HG02884 (cell line): Measurements from ENCODE around the gene BICRAL.
"Not testable (repeated sequence)": the region's sequence is repeated elsewhere in the genome, so short reads cannot be mapped to it uniquely, and the experiment has no call there.

Experiments
- ATAC-seq: cut with Tn5 transposase; IDR thresholded peaks from one replicate; pipeline ENCODE4 v1.9.1; 2021; ENCODE audit warnings: mild to moderate bottlenecking, moderate library complexity; ENCODE audit not compliant: unreplicated experiment

The BICRAL gene

GRCh38 chr6:42791706-42792320 is 10.0 kb downstream of the BICRAL start:
- no peak for ATAC-seq

GRCh38 chr6:42795651-42796050 is 13.8 kb downstream of the BICRAL start:
- ATAC-seq, result no peak

GRCh38 chr6:42796171-42796570 is 14.3 kb downstream of the BICRAL start:
- ATAC-seq, result no peak

GRCh38 chr6:42797696-42798095 is 15.8 kb downstream of the BICRAL start:
- not testable (repeated sequence) for ATAC-seq

- ATAC-seq, result no peak
These were observed 23.5 kb downstream of the BICRAL start for GRCh38 chr6:42805297-42805861.

GRCh38 chr6:42806359-42806758 is 24.5 kb downstream of the BICRAL start:
- ATAC-seq, result not testable (repeated sequence)

- no peak for ATAC-seq
These were observed 26.9 kb downstream of the BICRAL start for GRCh38 chr6:42808492-42809483.

GRCh38 chr6:42813074-42813645 is 31.3 kb downstream of the BICRAL start:
- no peak for ATAC-seq

- ATAC-seq, result no peak
These were observed 32.1 kb downstream of the BICRAL start for GRCh38 chr6:42813906-42814444.

- ATAC-seq, result not testable (repeated sequence)
These were observed 33.9 kb downstream of the BICRAL start for GRCh38 chr6:42815726-42816125.

- ATAC-seq, result no peak
These were observed 36.1 kb downstream of the BICRAL start for GRCh38 chr6:42817907-42818306.

- no peak for ATAC-seq
These were observed 36.6 kb downstream of the BICRAL start for GRCh38 chr6:42818416-42818815.

GRCh38 chr6:42818878-42819277 is 37.0 kb downstream of the BICRAL start:
- ATAC-seq, result no peak

- ATAC-seq, result no peak
These were observed 38.1 kb downstream of the BICRAL start for GRCh38 chr6:42819803-42820511.

GRCh38 chr6:42820512-42821340 is 38.9 kb downstream of the BICRAL start:
- no peak for ATAC-seq

GRCh38 chr6:42821341-42821668 is 39.5 kb downstream of the BICRAL start:
- ATAC-seq, result no peak

- no peak for ATAC-seq
These were observed 40.0 kb downstream of the BICRAL start for GRCh38 chr6:42821846-42822245.

GRCh38 chr6:42829561-42830092 is 47.8 kb downstream of the BICRAL start:
- no peak for ATAC-seq

- ATAC-seq, result no peak
These were observed 49.4 kb downstream of the BICRAL start for GRCh38 chr6:42831237-42831636.
